ENCODE measurements around the gene MUC22. TPM values are rescaled to one million over a fixed set of nuclear protein-coding genes. Genes with fewer than 3 reads are reported as not detected.
"Not testable (repeated sequence)": the region's sequence is repeated elsewhere in the genome, so short reads cannot be mapped to it uniquely, and the experiment has no call there.

MUC22 gene
- total RNA-seq, 2 experiments from 2014 or later, result not detected

DNA sequence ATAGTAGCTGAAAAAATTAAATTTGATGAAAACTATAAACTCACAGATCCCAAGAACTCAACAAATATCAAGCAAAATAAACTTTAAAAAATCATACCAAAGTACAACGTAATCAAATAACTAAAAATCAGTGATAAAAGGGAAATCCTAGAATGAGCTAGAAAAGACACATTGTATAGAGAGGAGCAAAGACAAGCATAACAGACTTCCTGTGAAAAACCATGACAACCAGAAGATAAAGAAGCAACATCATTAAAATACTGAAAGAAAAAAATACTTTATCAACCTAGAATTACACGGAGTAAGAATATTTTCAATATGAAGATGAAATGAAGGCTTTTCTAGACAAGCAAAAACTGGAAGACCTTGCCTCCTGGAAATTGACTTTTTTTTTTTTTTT, 9.8 kb downstream of the MUC22 start:
- ChIA-PET CTCF (interaction anchor here (0.9 kb wide), 1 partner anchor 18 kb away, joined by 3 read pairs; no protein-coding TSS in a partner anchor), POLR2A (no interaction called here)
- H3K4me1 Mint-ChIP-seq (ENCODE audit: low read depth), result no peaks in the 10 kb centered on the region
- ATAC-seq (no peak), DNase-seq (no peak)
- H3K27me3 Mint-ChIP-seq (ENCODE audit: low read depth), result peaks cover 14% of the 10 kb centered on the region
- H3K36me3 Mint-ChIP-seq (ENCODE audit: low read depth), result no peaks in the 10 kb centered on the region
- peaks cover 5% of the 10 kb centered on the region for H3K9me3 Mint-ChIP-seq (ENCODE audit: insufficient read depth)
- no peak overlapping the region for H3K4me3 Mint-ChIP-seq
- H3K27ac Mint-ChIP-seq, result no peak overlapping the region

DNA sequence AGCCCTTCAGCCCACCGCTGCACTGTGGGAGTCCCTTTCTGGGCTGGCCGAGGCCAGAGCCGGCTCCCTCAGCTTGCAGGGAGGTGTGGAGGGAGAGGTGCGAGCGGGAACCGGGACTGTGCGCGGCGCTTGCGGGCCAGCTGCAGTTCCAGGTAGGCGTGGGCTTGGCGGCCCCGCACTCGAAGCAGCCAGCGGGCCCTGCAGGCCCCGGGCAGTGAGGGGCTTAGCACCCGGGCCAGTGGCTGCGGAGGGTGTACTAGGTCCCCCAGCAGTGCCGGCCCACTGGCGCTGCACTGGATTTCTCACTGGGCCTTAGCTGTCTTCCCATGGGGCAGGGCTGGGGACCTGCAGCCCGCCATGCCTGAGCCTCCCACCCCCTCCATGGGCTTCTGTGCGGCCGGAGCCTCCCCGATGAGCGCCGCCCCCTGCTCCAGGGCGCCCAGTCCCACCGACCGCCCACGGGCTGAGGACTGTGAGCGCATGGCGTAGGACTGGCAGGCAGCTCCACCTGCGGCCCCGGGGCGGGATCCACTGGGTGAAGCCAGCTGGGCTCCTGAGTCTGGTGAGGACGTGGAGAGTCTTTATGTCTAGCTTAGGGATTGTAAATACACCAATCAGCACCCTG, 10.5 kb downstream of the MUC22 start:
- ATAC-seq; CTCF ChIA-PET; DNase-seq; H3K4me1 Mint-ChIP-seq (ENCODE audit: low read depth); H3K27ac Mint-ChIP-seq; POLR2A ChIA-PET; H3K9me3 Mint-ChIP-seq (ENCODE audit: insufficient read depth); H3K36me3 Mint-ChIP-seq (ENCODE audit: low read depth); H3K4me3 Mint-ChIP-seq: not testable (repeated sequence)
- H3K27me3 Mint-ChIP-seq (ENCODE audit: low read depth), result peaks cover 12% of the 10 kb centered on the region

DNA sequence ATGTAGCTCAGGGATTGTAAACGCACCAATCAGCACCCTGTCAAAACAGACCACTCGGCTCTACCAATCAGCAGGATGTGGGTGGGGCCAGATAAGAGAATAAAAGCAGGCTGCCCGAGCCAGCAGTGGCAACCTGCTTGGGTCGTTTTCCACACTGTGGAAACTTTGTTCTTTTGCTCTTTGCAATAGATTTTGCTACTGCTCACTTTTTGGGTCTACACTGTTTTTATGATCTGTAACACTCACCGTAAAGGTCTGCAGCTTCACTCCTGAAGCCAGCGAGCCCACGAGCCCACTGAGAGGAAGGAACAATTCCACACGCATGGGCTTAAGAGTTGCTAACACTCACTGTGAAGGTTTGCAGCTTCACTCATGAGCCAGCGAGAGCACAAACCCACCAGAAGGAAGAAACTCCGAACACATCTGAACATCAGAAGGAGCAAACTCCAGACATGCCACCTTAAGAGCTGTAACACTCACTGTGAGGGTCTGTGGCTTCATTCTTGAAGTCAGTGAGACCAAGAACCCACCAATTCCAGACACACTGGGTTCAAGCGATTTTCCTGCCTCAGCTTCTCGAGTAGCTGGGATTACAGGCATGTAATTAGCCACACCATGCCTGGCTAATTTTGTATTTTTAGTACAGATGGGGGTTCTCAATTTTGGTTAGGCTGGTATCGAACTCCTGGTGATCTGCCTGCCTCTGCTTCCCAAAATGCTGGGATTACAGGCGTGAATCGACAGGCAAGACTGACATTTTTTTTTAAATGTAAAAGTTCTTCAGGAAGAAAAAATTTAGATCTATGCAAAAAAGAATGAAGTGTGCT, 11.6 kb downstream of the MUC22 start:
- H3K4me1 Mint-ChIP-seq (ENCODE audit: low read depth); POLR2A ChIA-PET; H3K36me3 Mint-ChIP-seq (ENCODE audit: low read depth); H3K4me3 Mint-ChIP-seq; DNase-seq; ATAC-seq; H3K9me3 Mint-ChIP-seq (ENCODE audit: insufficient read depth); H3K27ac Mint-ChIP-seq: not testable (repeated sequence)
- CTCF ChIA-PET, result interaction anchor here (1.3 kb wide), 1 partner anchor 65 kb away, joined by 4 read pairs; no protein-coding TSS in a partner anchor
- H3K27me3 Mint-ChIP-seq (ENCODE audit: low read depth), result peaks cover 12% of the 10 kb centered on the region

DNA sequence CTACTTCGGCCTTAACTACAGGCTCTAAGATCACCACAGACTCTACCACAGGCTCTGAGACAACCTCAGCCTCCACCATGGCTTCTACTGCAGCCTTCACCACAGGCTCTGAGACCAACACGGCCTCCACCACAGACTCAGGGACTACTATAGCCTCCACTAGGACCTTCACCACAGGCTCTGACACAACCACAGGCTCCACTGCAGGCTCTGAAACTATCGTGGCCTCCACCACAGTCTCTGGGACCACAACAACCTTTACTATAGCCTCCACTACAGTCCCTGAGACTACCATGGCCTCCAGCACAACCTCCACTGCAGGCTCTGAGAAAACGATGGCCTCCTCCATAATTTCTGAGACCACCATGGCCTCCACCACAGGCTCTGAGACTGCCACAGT, 15.3 kb downstream of the MUC22 start:
- ATAC-seq (no peak), DNase-seq (no peak)
- Mint-ChIP-seq H3K27ac (no peak overlapping the region), H3K4me3 (no peak overlapping the region), H3K27me3 (ENCODE audit: low read depth) (peaks cover 13% of the 10 kb centered on the region), H3K36me3 (ENCODE audit: low read depth) (no peaks in the 10 kb centered on the region), H3K9me3 (ENCODE audit: insufficient read depth) (no peaks in the 10 kb centered on the region), H3K4me1 (ENCODE audit: low read depth) (peaks cover 2% of the 10 kb centered on the region)
- POLR2A ChIA-PET, result no interaction called here
- CTCF ChIA-PET, result no interaction called here

DNA sequence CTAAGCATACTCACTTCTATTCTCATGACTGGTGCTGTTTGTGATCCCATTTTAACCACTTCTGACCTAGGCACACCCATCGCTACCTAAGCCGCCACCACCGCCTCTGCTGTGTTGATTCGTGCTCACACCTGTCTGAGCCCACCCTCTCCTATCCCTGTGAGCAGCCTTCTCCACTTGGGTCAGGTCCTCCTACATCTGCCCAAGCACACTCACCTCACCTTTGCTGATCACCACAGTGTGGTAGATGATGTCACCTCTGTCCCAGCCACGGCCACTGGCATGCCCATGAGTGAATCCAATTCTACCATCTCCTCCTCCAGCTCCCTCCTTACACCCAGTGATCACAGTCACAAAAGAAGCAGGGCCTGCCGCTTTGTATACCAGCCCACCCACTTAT, 20.8 kb downstream of the MUC22 start:
- no peak overlapping the region for H3K27ac Mint-ChIP-seq
- ChIA-PET POLR2A (no interaction called here), CTCF (no interaction called here)
- H3K4me3 Mint-ChIP-seq, result no peak overlapping the region
- H3K36me3 Mint-ChIP-seq (ENCODE audit: low read depth), result no peaks in the 10 kb centered on the region
- ATAC-seq, result no peak
- H3K4me1 Mint-ChIP-seq (ENCODE audit: low read depth), result no peaks in the 10 kb centered on the region
- H3K9me3 Mint-ChIP-seq (ENCODE audit: insufficient read depth), result no peaks in the 10 kb centered on the region
- DNase-seq, result no peak
- H3K27me3 Mint-ChIP-seq (ENCODE audit: low read depth), result peaks cover 30% of the 10 kb centered on the region

DNA sequence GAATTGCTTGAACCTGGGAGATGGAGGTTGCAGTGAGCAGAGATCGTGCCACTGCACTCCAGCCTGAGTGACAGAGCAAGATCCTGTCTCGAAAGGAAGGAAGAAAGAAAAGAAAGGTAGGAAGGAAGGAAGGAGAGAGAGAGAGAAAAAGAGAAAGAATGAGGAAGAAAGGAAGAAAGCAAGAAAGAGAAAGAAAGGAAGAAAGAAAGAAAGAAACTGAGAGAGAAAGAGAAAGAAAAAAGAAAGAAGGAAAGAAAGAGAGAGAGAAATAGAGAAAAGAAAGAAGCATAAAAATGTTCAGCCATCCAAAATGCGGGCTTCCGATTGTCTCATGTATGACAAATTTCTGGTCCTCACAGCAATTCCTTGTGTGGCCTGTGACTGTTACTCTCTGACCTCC, 22.8 kb downstream of the MUC22 start:
- no peak overlapping the region for H3K27ac Mint-ChIP-seq
- ChIA-PET CTCF (no interaction called here), POLR2A (no interaction called here)
- H3K27me3 Mint-ChIP-seq (ENCODE audit: low read depth), result peaks cover 40% of the 10 kb centered on the region
- H3K4me1 Mint-ChIP-seq (ENCODE audit: low read depth), result no peaks in the 10 kb centered on the region
- no peaks in the 10 kb centered on the region for H3K36me3 Mint-ChIP-seq (ENCODE audit: low read depth)
- no peak for ATAC-seq
- H3K4me3 Mint-ChIP-seq, result no peak overlapping the region
- H3K9me3 Mint-ChIP-seq (ENCODE audit: insufficient read depth), result no peaks in the 10 kb centered on the region
- no peak for DNase-seq

DNA sequence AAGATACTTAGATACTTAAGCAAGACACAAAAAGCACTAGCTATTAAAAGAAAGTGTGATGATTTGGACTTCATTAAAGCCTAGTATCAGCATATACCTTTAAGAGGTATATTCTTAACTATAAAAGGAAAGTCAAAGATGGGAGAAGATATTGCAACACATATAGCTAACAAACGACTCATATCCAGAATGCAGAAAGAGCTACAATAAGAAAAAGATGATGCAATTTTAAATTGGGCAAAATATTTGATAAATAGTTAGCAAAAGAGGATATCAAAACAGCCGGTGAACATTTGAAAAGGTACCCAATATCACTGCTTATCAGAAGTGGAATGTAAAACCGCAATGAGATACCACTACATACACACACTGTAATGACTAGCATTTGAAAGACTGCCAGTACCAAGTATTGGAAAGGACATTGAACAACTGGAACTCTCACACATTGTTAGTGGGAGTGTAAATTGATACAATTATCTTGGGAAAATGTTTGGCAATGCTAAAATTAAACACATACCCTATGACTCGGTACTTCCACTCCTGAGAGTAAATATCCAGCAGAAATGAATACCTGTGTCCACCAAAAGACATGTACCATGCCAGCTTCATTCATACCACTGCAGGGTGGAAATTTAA, 25.7 kb downstream of the MUC22 start:
- no peak overlapping the region for H3K27ac Mint-ChIP-seq
- ChIA-PET POLR2A (no interaction called here), CTCF (no interaction called here)
- peaks cover 39% of the 10 kb centered on the region for H3K27me3 Mint-ChIP-seq (ENCODE audit: low read depth)
- no peak overlapping the region for H3K4me3 Mint-ChIP-seq
- ATAC-seq (no peak), DNase-seq (no peak)
- no peaks in the 10 kb centered on the region for H3K9me3 Mint-ChIP-seq (ENCODE audit: insufficient read depth)
- no peaks in the 10 kb centered on the region for H3K36me3 Mint-ChIP-seq (ENCODE audit: low read depth)
- no peaks in the 10 kb centered on the region for H3K4me1 Mint-ChIP-seq (ENCODE audit: low read depth)

DNA sequence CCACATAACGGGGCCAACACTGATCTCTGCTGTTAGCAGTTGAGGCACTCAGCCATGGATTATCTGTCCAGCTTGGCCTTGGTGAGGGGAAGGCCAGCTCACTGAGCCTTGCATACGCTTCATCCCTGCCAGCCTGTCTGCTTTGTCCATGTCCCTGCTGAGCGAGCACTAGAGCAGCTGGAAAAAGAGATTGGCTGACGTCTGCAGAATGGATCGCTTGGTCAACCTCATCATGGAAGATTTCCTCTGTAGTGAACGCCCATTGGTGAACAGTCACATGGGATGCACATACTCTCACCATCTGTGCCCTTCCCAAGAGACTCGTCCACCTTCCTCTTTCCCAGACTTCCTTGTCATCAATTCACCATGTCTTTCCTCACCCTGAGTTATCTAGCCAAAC, 26.9 kb downstream of the MUC22 start:
- H3K9me3 Mint-ChIP-seq (ENCODE audit: insufficient read depth), result no peaks in the 10 kb centered on the region
- no peak overlapping the region for H3K4me3 Mint-ChIP-seq
- peaks cover 32% of the 10 kb centered on the region for H3K27me3 Mint-ChIP-seq (ENCODE audit: low read depth)
- ATAC-seq (no peak), DNase-seq (no peak)
- H3K4me1 Mint-ChIP-seq (ENCODE audit: low read depth), result no peaks in the 10 kb centered on the region
- H3K27ac Mint-ChIP-seq, result no peak overlapping the region
- POLR2A ChIA-PET, result no interaction called here
- H3K36me3 Mint-ChIP-seq (ENCODE audit: low read depth), result no peaks in the 10 kb centered on the region
- CTCF ChIA-PET, result no interaction called here

DNA sequence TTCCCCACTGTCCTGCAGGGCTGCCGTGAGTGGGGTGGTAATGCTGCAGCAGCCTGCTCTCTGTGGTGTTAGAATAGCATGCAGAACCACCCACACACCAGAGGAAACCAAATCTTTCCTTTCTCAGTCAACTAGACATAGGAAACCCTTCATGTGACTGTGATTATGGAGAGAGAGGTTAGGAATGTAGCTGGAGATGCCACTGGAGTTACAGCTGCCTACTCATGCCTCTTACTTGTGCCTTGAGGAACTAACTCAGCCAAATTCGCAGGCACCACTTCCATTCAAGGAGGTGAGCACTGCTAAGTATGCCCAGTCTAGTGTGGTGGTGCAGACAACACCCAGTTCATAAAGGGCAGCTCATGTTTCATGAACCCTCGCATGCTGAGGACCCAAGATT, 27.4 kb downstream of the MUC22 start:
- ChIA-PET CTCF (no interaction called here), POLR2A (no interaction called here)
- Mint-ChIP-seq H3K27ac (no peak overlapping the region), H3K36me3 (ENCODE audit: low read depth) (no peaks in the 10 kb centered on the region), H3K9me3 (ENCODE audit: insufficient read depth) (no peaks in the 10 kb centered on the region), H3K4me1 (ENCODE audit: low read depth) (peaks cover under 1% of the 10 kb centered on the region), H3K4me3 (no peak overlapping the region), H3K27me3 (ENCODE audit: low read depth) (peaks cover 29% of the 10 kb centered on the region)
- DNase-seq (no peak), ATAC-seq (no peak)

DNA sequence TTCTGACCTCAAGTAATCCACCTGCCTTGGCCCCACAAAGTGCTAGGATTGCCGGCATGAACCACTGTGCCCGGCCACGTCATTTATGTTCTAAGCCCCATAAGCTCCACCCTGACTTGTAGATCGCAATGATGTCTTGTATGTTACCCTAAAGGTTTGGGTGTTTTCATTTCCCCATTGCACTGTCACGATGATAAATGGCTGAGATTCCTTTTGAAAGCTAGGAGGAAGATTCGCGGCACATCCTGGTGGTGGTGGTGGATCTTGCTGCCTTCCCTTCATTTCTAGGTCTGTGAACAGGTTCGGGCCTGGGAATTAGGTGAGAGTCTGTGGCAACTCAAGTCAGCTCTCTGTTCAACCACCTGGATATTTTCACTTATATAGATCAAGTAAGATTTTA, 28.3 kb downstream of the MUC22 start:
- Mint-ChIP-seq H3K27me3 (ENCODE audit: low read depth) (peaks cover 24% of the 10 kb centered on the region), H3K4me3 (no peak overlapping the region), H3K9me3 (ENCODE audit: insufficient read depth) (no peaks in the 10 kb centered on the region), H3K36me3 (ENCODE audit: low read depth) (no peaks in the 10 kb centered on the region), H3K27ac (no peak overlapping the region), H3K4me1 (ENCODE audit: low read depth) (peaks cover 2% of the 10 kb centered on the region)
- ChIA-PET POLR2A (no interaction called here), CTCF (interaction anchor here (0.7 to 1.6 kb wide), 6 partner anchors 19 to 95 kb away, joined by 3 to 5 read pairs (median 3); no protein-coding TSS in a partner anchor)
- DNase-seq (no peak), ATAC-seq (no peak)

DNA sequence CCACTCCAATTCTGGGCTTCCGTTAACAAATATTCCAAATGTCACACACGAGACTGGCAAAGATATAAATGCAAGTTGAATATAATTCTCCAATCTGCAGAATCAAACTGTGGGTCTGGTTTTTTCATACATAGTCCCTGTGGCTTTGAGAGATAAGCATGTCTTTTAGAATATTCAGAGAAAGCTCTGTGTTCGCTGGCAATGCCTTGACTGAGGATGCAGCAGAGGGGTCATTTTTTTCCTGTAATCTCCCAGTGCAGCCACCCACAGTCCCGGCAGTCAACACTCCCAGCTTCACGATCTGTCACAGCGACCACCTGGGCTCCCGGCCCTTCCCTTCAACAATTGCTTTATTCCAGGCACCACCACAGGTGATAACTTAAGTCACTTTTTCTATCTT, 30.5 kb downstream of the MUC22 start:
- ChIA-PET POLR2A (no interaction called here), CTCF (interaction anchor here (1.6 kb wide), 1 partner anchor 39 kb away, joined by 5 read pairs; no protein-coding TSS in a partner anchor)
- peaks cover 2% of the 10 kb centered on the region for H3K4me1 Mint-ChIP-seq (ENCODE audit: low read depth)
- no peak overlapping the region for H3K4me3 Mint-ChIP-seq
- H3K36me3 Mint-ChIP-seq (ENCODE audit: low read depth), result no peaks in the 10 kb centered on the region
- ATAC-seq (no peak), DNase-seq (no peak)
- H3K9me3 Mint-ChIP-seq (ENCODE audit: insufficient read depth), result no peaks in the 10 kb centered on the region
- no peak overlapping the region for H3K27ac Mint-ChIP-seq
- H3K27me3 Mint-ChIP-seq (ENCODE audit: low read depth), result peaks cover 21% of the 10 kb centered on the region

DNA sequence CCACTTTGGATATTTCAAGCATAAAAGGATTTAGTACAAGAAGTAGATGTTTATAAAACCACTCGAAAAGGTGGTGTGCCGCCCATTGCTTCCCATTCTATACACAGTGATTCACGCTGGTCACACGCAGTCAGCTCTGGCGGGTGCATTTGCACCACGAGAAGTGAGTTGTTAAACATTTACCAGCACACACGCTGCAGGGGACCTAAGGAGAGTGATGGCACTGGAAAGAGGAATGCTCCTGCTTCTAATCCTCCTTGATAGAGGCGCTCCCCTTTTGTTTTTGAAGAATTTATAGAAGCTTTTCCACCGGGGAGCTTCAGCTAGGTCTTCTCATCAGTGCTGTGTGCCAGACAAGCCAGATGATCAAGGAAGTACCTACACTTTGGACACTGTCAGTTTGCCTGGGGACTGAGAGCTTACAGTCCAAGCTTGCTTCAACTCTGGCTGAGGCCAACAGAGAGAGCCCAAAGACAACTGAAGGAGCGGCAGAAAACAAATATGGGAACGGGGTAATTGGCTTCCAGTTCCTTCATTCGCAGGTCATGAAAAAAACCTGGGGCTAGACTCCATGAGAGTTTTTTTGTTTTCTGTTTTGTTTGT, 31.2 kb downstream of the MUC22 start:
- no peak overlapping the region for H3K27ac Mint-ChIP-seq
- no peak for DNase-seq
- POLR2A ChIA-PET, result no interaction called here
- peaks cover 2% of the 10 kb centered on the region for H3K4me1 Mint-ChIP-seq (ENCODE audit: low read depth)
- H3K4me3 Mint-ChIP-seq, result no peak overlapping the region
- CTCF ChIA-PET, result interaction anchor here (1.6 kb wide), 1 partner anchor 38 kb away, joined by 5 read pairs; no protein-coding TSS in a partner anchor
- H3K36me3 Mint-ChIP-seq (ENCODE audit: low read depth), result no peaks in the 10 kb centered on the region
- ATAC-seq, result no peak
- peaks cover 19% of the 10 kb centered on the region for H3K27me3 Mint-ChIP-seq (ENCODE audit: low read depth)
- H3K9me3 Mint-ChIP-seq (ENCODE audit: insufficient read depth), result no peaks in the 10 kb centered on the region
